Psoas muscle (tissue), 8 donors: ENCODE results near the gene F10. TPM values are rescaled to one million over a fixed set of nuclear protein-coding genes. Genes with fewer than 3 reads are reported as not detected.

ENCODE experiments used
- ATAC-seq, 4 donors: fragments of 200-7000 bp; cut with Tn5 transposase; one replicate each; pipeline ENCODE4 v1.9.1; 2020; ENCODE audit warnings: moderate library complexity in 3 of 4, mild to moderate bottlenecking in 2 of 4
- DNase-seq, 2 donors: peaks; one replicate each; pipeline ENCODE4 v3.0.0-alpha.2; 2020
- H3K27ac ChIP-seq: fragments of 200-600 bp; one replicate; pipeline ENCODE4 v1.8.0; 2022
- H3K27me3 ChIP-seq, 3 donors: fragments of 200-600 bp in 1 of 3; one replicate each; pipeline versions ENCODE4 v1.6.1 to v1.8.0; 2013 to 2022; ENCODE audit warnings: low read length in 2 of 3, mild to moderate bottlenecking in 2 of 3, moderate library complexity in 1 of 3; ENCODE audit not compliant: insufficient read depth in 3 of 3
- H3K36me3 ChIP-seq, 2 donors: fragments of 200-600 bp in 1 of 2; one replicate each; pipeline versions ENCODE4 v1.6.1 to v1.8.0; 2013 to 2022; ENCODE audit warnings: low read depth in 1 of 2, mild to moderate bottlenecking in 1 of 2, moderate library complexity in 1 of 2; ENCODE audit not compliant: insufficient read depth in 1 of 2
- H3K4me1 ChIP-seq: fragments of 200-600 bp; one replicate; pipeline ENCODE4 v1.8.0; 2022
- H3K4me3 ChIP-seq: fragments of 200-600 bp; one replicate; pipeline ENCODE4 v1.8.0; 2022; ENCODE audit warnings: mild to moderate bottlenecking
- H3K9me3 ChIP-seq: fragments of 200-600 bp; one replicate; pipeline ENCODE4 v1.8.0; 2022
- WGBS, 3 donors: extraction: QIAGEN DNeasy Blood & Tissue Kit; methylation state at CpG; one replicate each; pipeline versions ENCODE4 v1.1.6 to v1.1.7; 2013; 5-methylcytosine and 5-hydroxymethylcytosine counted together
- intact Hi-C, 2 donors: fragments of 100-400 bp; cut with DNase I; formaldehyde crosslinking; loops; one replicate each; pipeline versions ENCODE4 v1.11.0 to v1.14.2; 2022
- polyA plus RNA-seq, 3 donors: library from polyadenylated mRNA; stranded (reverse); fragments of 200-250 nt; gene quantifications; one replicate each; pipeline ENCODE4 v1.2.3, GENCODE V29; 2013
- total RNA-seq, 4 donors: library from RNA; stranded (reverse); fragmentation: NEBNext Ultra II Directional in 2 of 4; extraction: Animal tissue kit (Norgen Biotek cat#: 25700) in 2 of 4; gene quantifications; one replicate each; pipeline versions ENCODE4 v1.2.1 to v1.2.4, GENCODE V29; 2021 to 2023
- TF ChIP-seq, protein P1 (sequence below): fragments of 200-600 bp; IDR thresholded peaks from one replicate; pipeline ENCODE4 v1.8.0; 2022; ENCODE audit warnings: antibody characterized with exemption
- donor health status: healthy with polysubstance abuse.
- donor health status: DM: no; HTN: no; CAD: no; lungs with moderate emphysema.
- donor health status: Bipolar disorder and iron deficiency.
- donor health status: healthy.
- donor health status: DM: yes; HTN: yes; CAD: no.
- donor health status: DM: no; HTN: no; CAD: no.
- donor health status: DM: no; HTN: no; CAD: no.
- donor health status: DM: yes; HTN: yes; CAD: no.

Gene F10
- total and polyA plus RNA-seq, 7 donors, result 0.63 to 4.9 (median 1.5) TPM

DNA sequence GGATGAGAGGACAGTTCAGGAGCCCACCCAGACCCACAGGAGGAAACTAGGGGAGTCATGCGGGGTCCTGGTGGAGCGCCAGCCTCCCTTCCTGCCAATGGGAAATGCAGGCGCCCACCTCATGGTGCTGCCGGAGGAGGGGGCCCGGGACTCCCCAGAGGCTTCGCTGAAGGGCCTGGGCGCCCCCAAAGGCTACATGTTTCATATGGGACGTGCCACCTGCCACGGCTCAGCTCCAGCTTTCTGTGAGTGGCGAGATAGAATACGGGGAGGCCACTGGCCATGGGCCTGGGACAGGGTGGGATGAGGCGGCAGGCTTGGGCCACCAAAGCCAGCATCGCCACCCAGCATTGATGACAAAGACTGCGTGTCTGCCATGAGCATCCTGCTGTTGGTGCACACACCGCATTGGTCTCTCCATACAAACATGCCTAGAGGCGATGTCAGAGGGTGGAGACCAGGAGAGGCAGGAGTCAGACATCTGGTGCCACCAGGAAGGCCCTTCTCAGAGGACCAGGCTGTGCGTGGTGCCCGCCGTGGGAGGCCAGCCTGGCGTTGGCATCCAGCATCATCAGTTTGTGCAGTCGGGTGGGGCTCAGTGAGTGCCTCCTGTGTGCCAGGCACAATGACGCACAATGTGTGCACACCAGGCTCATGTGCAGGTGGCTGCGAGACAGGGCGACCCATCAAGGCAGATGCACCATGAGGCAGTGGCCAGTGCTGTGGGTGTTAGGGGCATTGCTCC lies 1.2 kb upstream of the F10 start:
- no peak for DNase-seq
- H3K9me3 ChIP-seq, result no peaks in the 10 kb centered on the region
- intact Hi-C loops, result no loop called here
- 90 to 93% (median 91%) methylated on average over 22 to 24 of the region's 24 CpGs for WGBS, 3 donors
- TF ChIP-seq, protein P1, sequence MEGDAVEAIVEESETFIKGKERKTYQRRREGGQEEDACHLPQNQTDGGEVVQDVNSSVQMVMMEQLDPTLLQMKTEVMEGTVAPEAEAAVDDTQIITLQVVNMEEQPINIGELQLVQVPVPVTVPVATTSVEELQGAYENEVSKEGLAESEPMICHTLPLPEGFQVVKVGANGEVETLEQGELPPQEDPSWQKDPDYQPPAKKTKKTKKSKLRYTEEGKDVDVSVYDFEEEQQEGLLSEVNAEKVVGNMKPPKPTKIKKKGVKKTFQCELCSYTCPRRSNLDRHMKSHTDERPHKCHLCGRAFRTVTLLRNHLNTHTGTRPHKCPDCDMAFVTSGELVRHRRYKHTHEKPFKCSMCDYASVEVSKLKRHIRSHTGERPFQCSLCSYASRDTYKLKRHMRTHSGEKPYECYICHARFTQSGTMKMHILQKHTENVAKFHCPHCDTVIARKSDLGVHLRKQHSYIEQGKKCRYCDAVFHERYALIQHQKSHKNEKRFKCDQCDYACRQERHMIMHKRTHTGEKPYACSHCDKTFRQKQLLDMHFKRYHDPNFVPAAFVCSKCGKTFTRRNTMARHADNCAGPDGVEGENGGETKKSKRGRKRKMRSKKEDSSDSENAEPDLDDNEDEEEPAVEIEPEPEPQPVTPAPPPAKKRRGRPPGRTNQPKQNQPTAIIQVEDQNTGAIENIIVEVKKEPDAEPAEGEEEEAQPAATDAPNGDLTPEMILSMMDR, result no peak
- no peaks in the 10 kb centered on the region for H3K36me3 ChIP-seq
- no peak overlapping the region for H3K4me3 ChIP-seq
- peaks cover 0 to 37% (median 0%) of the 10 kb centered on the region in 3 donors for H3K27me3 ChIP-seq
- H3K27ac ChIP-seq, result no peak overlapping the region
- no peaks in the 10 kb centered on the region for H3K4me1 ChIP-seq
- no peak for ATAC-seq

GRCh38 chr13:113121928-113122471 lies 599 bp upstream of the F10 start:
- TF ChIP-seq, protein P1, result no peak
- ATAC-seq (no peak), DNase-seq (no peak)
- intact Hi-C loops, result no loop called here
- 58 to 73% (median 62%) methylated on average over 16 of the region's 16 CpGs for WGBS, 3 donors
- Histone ChIP-seq H3K27me3 (peaks cover 0 to 33% (median 0%) of the 10 kb centered on the region in 3 donors), H3K4me3 (no peak overlapping the region), H3K4me1 (no peaks in the 10 kb centered on the region), H3K27ac (no peak overlapping the region), H3K36me3 (no peaks in the 10 kb centered on the region), H3K9me3 (no peaks in the 10 kb centered on the region)

- ATAC-seq, result peak in 2 of 4 donors; percentile 32 to 59
- H3K4me3 ChIP-seq, result peak overlapping the region; percentile 18
- H3K27me3 ChIP-seq, result peaks cover 0 to 20% (median 0%) of the 10 kb centered on the region in 3 donors
- no peaks in the 10 kb centered on the region for H3K9me3 ChIP-seq
- 53 to 65% (median 60%) methylated on average over 27 to 29 of the region's 29 CpGs for WGBS, 3 donors
- TF ChIP-seq, protein P1, result no peak
- H3K36me3 ChIP-seq, result no peaks in the 10 kb centered on the region
- no peak for DNase-seq
- no peaks in the 10 kb centered on the region for H3K4me1 ChIP-seq
- no peak overlapping the region for H3K27ac ChIP-seq
- intact Hi-C loops, result no loop called here
Measured at GRCh38 chr13:113123226-113124201, 915 bp downstream of the F10 start.

GRCh38 chr13:113124211-113124970 lies 1.8 kb downstream of the F10 start:
- peaks cover 0 to 20% (median 0%) of the 10 kb centered on the region in 3 donors for H3K27me3 ChIP-seq
- no peak overlapping the region for H3K4me3 ChIP-seq
- ATAC-seq (no peak), DNase-seq (no peak)
- TF ChIP-seq, protein P1, result no peak
- H3K4me1 ChIP-seq, result no peaks in the 10 kb centered on the region
- intact Hi-C loops, result no loop called here
- 75 to 79% (median 78%) methylated on average over 19 of the region's 19 CpGs for WGBS, 3 donors
- no peaks in the 10 kb centered on the region for H3K36me3 ChIP-seq
- H3K9me3 ChIP-seq, result no peaks in the 10 kb centered on the region
- no peak overlapping the region for H3K27ac ChIP-seq
